Adipocyte (in vitro differentiated cells): ENCODE measurements around the gene LRTM2.

ENCODE experiments used
- DNase-seq: peaks from one replicate; pipeline ENCODE4 v3.0.0-alpha.2; 2015; ENCODE audit warnings: low read depth
- H3K27me3 ChIP-seq: replicated peaks from 2 replicates; pipeline ENCODE4 v1.7.0; 2013; ENCODE audit warnings: mild to moderate bottlenecking, low read length, moderate library complexity; ENCODE audit not compliant: control insufficient read depth, insufficient read depth
- H3K36me3 ChIP-seq: 2 replicates; pipeline ENCODE4 v1.7.0; 2013; ENCODE audit warnings: low read length, mild to moderate bottlenecking, moderate library complexity; ENCODE audit not compliant: control insufficient read depth, insufficient read depth, severe bottlenecking
- H3K4me1 ChIP-seq: 2 replicates; pipeline ENCODE4 v1.7.0; 2013; ENCODE audit warnings: mild to moderate bottlenecking, low read length, moderate library complexity; ENCODE audit not compliant: control insufficient read depth, insufficient read depth
- H3K4me3 ChIP-seq: 2 replicates; pipeline ENCODE4 v1.7.0; 2013; ENCODE audit warnings: mild to moderate bottlenecking, low read length, moderate library complexity
- H3K9ac ChIP-seq: 2 replicates; pipeline ENCODE4 v1.7.0; 2013; ENCODE audit warnings: mild to moderate bottlenecking, low read length, moderate library complexity
- H3K9me3 ChIP-seq: 2 replicates; pipeline ENCODE4 v1.7.0; 2013; ENCODE audit warnings: mild to moderate bottlenecking, low read length, moderate library complexity; ENCODE audit not compliant: control insufficient read depth

Gene LRTM2

GRCh38 chr12:1808036-1808797, 12.1 kb upstream of the LRTM2 start:
- no peak overlapping the region for H3K4me3 ChIP-seq
- H3K9ac ChIP-seq, result no peak overlapping the region
- no peaks in the 10 kb centered on the region for H3K9me3 ChIP-seq
- peaks cover 20% of the 10 kb centered on the region for H3K4me1 ChIP-seq
- no peak for DNase-seq
- H3K36me3 ChIP-seq, result no peaks in the 10 kb centered on the region
- no peaks in the 10 kb centered on the region for H3K27me3 ChIP-seq

- no peaks in the 10 kb centered on the region for H3K9me3 ChIP-seq
- H3K4me3 ChIP-seq, result no peak overlapping the region
- H3K4me1 ChIP-seq, result peaks cover 27% of the 10 kb centered on the region
- H3K36me3 ChIP-seq, result no peaks in the 10 kb centered on the region
- no peak for DNase-seq
- H3K27me3 ChIP-seq, result no peaks in the 10 kb centered on the region
- H3K9ac ChIP-seq, result no peak overlapping the region
Measured at GRCh38 chr12:1808798-1809480, 11.4 kb upstream of the LRTM2 start.

- Histone ChIP-seq H3K36me3 (no peaks in the 10 kb centered on the region), H3K4me1 (peaks cover 28% of the 10 kb centered on the region)
Measured at GRCh38 chr12:1809591-1810190, 10.7 kb upstream of the LRTM2 start.

GRCh38 chr12:1810201-1810930, 10.0 kb upstream of the LRTM2 start:
- H3K9me3 ChIP-seq, result no peaks in the 10 kb centered on the region
- no peaks in the 10 kb centered on the region for H3K36me3 ChIP-seq
- DNase-seq, result no peak
- peaks cover 26% of the 10 kb centered on the region for H3K4me1 ChIP-seq
- H3K9ac ChIP-seq, result no peak overlapping the region
- H3K4me3 ChIP-seq, result no peak overlapping the region
- peaks cover 6% of the 10 kb centered on the region for H3K27me3 ChIP-seq

More at GRCh38 chr12:1809591-1810190, 10.7 kb upstream of the LRTM2 start:
- DNase-seq, result no peak
- H3K4me3 ChIP-seq, result no peak overlapping the region
- H3K9me3 ChIP-seq, result no peaks in the 10 kb centered on the region
- no peak overlapping the region for H3K9ac ChIP-seq
- no peaks in the 10 kb centered on the region for H3K27me3 ChIP-seq

GRCh38 chr12:1810931-1811280, 9.5 kb upstream of the LRTM2 start:
- no peak overlapping the region for H3K9ac ChIP-seq
- DNase-seq, result no peak
- peaks cover 10% of the 10 kb centered on the region for H3K27me3 ChIP-seq
- H3K4me3 ChIP-seq, result no peak overlapping the region
- H3K9me3 ChIP-seq, result no peaks in the 10 kb centered on the region
- H3K36me3 ChIP-seq, result no peaks in the 10 kb centered on the region
- H3K4me1 ChIP-seq, result peaks cover 23% of the 10 kb centered on the region

- H3K9ac ChIP-seq, result no peak overlapping the region
- H3K36me3 ChIP-seq, result no peaks in the 10 kb centered on the region
- peaks cover 18% of the 10 kb centered on the region for H3K4me1 ChIP-seq
- no peak overlapping the region for H3K4me3 ChIP-seq
- peaks cover 16% of the 10 kb centered on the region for H3K27me3 ChIP-seq
- DNase-seq, result no peak
- no peaks in the 10 kb centered on the region for H3K9me3 ChIP-seq
Measured at GRCh38 chr12:1811281-1811947, 9.0 kb upstream of the LRTM2 start.

GRCh38 chr12:1811948-1812291, 8.4 kb upstream of the LRTM2 start:
- H3K9me3 ChIP-seq, result no peaks in the 10 kb centered on the region
- H3K9ac ChIP-seq, result no peak overlapping the region
- peaks cover 16% of the 10 kb centered on the region for H3K4me1 ChIP-seq
- DNase-seq, result no peak
- H3K4me3 ChIP-seq, result no peak overlapping the region
- peaks cover 21% of the 10 kb centered on the region for H3K27me3 ChIP-seq
- H3K36me3 ChIP-seq, result no peaks in the 10 kb centered on the region

- Histone ChIP-seq H3K4me1 (peaks cover 16% of the 10 kb centered on the region), H3K9me3 (no peaks in the 10 kb centered on the region), H3K9ac (no peak overlapping the region), H3K4me3 (no peak overlapping the region), H3K27me3 (peaks cover 24% of the 10 kb centered on the region), H3K36me3 (no peaks in the 10 kb centered on the region)
- no peak for DNase-seq
Measured at GRCh38 chr12:1812650-1813302, 7.6 kb upstream of the LRTM2 start.

GRCh38 chr12:1814266-1814665, 6.1 kb upstream of the LRTM2 start:
- Histone ChIP-seq H3K27me3 (peaks cover 25% of the 10 kb centered on the region), H3K4me1 (peaks cover 16% of the 10 kb centered on the region), H3K9ac (no peak overlapping the region), H3K4me3 (no peak overlapping the region), H3K9me3 (no peaks in the 10 kb centered on the region), H3K36me3 (no peaks in the 10 kb centered on the region)
- no peak for DNase-seq

GRCh38 chr12:1815108-1815507, 5.3 kb upstream of the LRTM2 start:
- Histone ChIP-seq H3K4me3 (no peak overlapping the region), H3K36me3 (no peaks in the 10 kb centered on the region), H3K27me3 (peaks cover 33% of the 10 kb centered on the region), H3K4me1 (peaks cover 16% of the 10 kb centered on the region), H3K9me3 (no peaks in the 10 kb centered on the region), H3K9ac (no peak overlapping the region)
- no peak for DNase-seq
